ENCODE data around the gene BSN. TPM values are rescaled to one million over a fixed set of nuclear protein-coding genes. Genes with fewer than 3 reads are reported as not detected.
"Not testable (repeated sequence)": the region's sequence is repeated elsewhere in the genome, so short reads cannot be mapped to it uniquely, and the experiment has no call there.

The BSN gene
- total RNA-seq, 1 experiment from 2014 or later: 0.37 TPM

GRCh38 chr3:49566312-49566711, 12.0 kb downstream of the BSN start:
- no peaks in the 10 kb centered on the region for H3K79me2 ChIP-seq (ENCODE audit: low read length)
- no peaks in the 10 kb centered on the region for H3K36me3 ChIP-seq (ENCODE audit: insufficient read depth, low read length)
- DNase-seq: no peak
- no peaks in the 10 kb centered on the region for H3K27me3 ChIP-seq (ENCODE audit: low read length)
- H3K4me1 ChIP-seq (ENCODE audit: low read length): no peaks in the 10 kb centered on the region
- no peaks in the 10 kb centered on the region for H3K9me2 ChIP-seq (replicated peaks; ENCODE audit: insufficient read depth, low read length)
- no peak overlapping the region for H3K4me3 ChIP-seq (ENCODE audit: low read length)
- H3K9ac ChIP-seq (ENCODE audit: low read length): no peak overlapping the region
- no peak overlapping the region for H3K27ac ChIP-seq (ENCODE audit: low read length)
- H4K20me1 ChIP-seq (ENCODE audit: insufficient read depth, low read depth, low read length): peaks cover 4% of the 10 kb centered on the region; the same call in 1 of the 2 replicates
- H3K9me3 ChIP-seq (ENCODE audit: low read length): no peaks in the 10 kb centered on the region
- no peak overlapping the region for H2AFZ ChIP-seq (ENCODE audit: low read length)
- no peak overlapping the region for H3K4me2 ChIP-seq (ENCODE audit: low read depth, low read length, poor library complexity, severe bottlenecking)

- Histone ChIP-seq H3K79me2 (ENCODE audit: low read length) (no peaks in the 10 kb centered on the region), H3K27ac (ENCODE audit: low read length) (no peak overlapping the region), H3K4me1 (ENCODE audit: low read length) (no peaks in the 10 kb centered on the region), H3K27me3 (ENCODE audit: low read length) (no peaks in the 10 kb centered on the region), H3K36me3 (ENCODE audit: insufficient read depth, low read length) (no peaks in the 10 kb centered on the region), H2AFZ (ENCODE audit: low read length) (no peak overlapping the region), H3K4me2 (ENCODE audit: low read depth, low read length, poor library complexity, severe bottlenecking) (no peak overlapping the region), H3K9ac (ENCODE audit: low read length) (no peak overlapping the region), H3K9me3 (ENCODE audit: low read length) (no peaks in the 10 kb centered on the region), H4K20me1 (ENCODE audit: insufficient read depth, low read depth, low read length) (peaks cover 4% of the 10 kb centered on the region; the same call in 1 of the 2 replicates), H3K4me3 (ENCODE audit: low read length) (no peak overlapping the region), H3K9me2 (replicated peaks; ENCODE audit: insufficient read depth, low read length) (no peaks in the 10 kb centered on the region)
- no peak for DNase-seq
Measured at GRCh38 chr3:49567406-49567805, 13.1 kb downstream of the BSN start.

- Histone ChIP-seq H3K36me3 (ENCODE audit: insufficient read depth, low read length) (no peaks in the 10 kb centered on the region), H4K20me1 (ENCODE audit: insufficient read depth, low read depth, low read length) (peaks cover 4% of the 10 kb centered on the region; the same call in 1 of the 2 replicates), H3K9me3 (ENCODE audit: low read length) (no peaks in the 10 kb centered on the region), H3K9ac (ENCODE audit: low read length) (no peak overlapping the region), H3K27ac (ENCODE audit: low read length) (no peak overlapping the region), H3K4me3 (ENCODE audit: low read length) (no peak overlapping the region), H2AFZ (ENCODE audit: low read length) (no peak overlapping the region), H3K4me2 (ENCODE audit: low read depth, low read length, poor library complexity, severe bottlenecking) (no peak overlapping the region), H3K9me2 (replicated peaks; ENCODE audit: insufficient read depth, low read length) (no peaks in the 10 kb centered on the region), H3K79me2 (ENCODE audit: low read length) (no peaks in the 10 kb centered on the region), H3K4me1 (ENCODE audit: low read length) (no peaks in the 10 kb centered on the region), H3K27me3 (ENCODE audit: low read length) (no peaks in the 10 kb centered on the region)
- no peak for DNase-seq
Measured at GRCh38 chr3:49568965-49569364, 14.7 kb downstream of the BSN start.

- DNase-seq: no peak
- no peak overlapping the region for H3K27ac ChIP-seq (ENCODE audit: low read length)
- H3K4me3 ChIP-seq (ENCODE audit: low read length): no peak overlapping the region
- no peaks in the 10 kb centered on the region for H3K4me1 ChIP-seq (ENCODE audit: low read length)
- H4K20me1 ChIP-seq (ENCODE audit: insufficient read depth, low read depth, low read length): peaks cover 4% of the 10 kb centered on the region; the same call in 1 of the 2 replicates
- H3K4me2 ChIP-seq (ENCODE audit: low read depth, low read length, poor library complexity, severe bottlenecking): no peak overlapping the region
- H3K9me3 ChIP-seq (ENCODE audit: low read length): no peaks in the 10 kb centered on the region
- no peak overlapping the region for H3K9ac ChIP-seq (ENCODE audit: low read length)
- H3K79me2 ChIP-seq (ENCODE audit: low read length): no peaks in the 10 kb centered on the region
- no peaks in the 10 kb centered on the region for H3K36me3 ChIP-seq (ENCODE audit: insufficient read depth, low read length)
- H2AFZ ChIP-seq (ENCODE audit: low read length): no peak overlapping the region
- H3K9me2 ChIP-seq (replicated peaks; ENCODE audit: insufficient read depth, low read length): no peaks in the 10 kb centered on the region
- no peaks in the 10 kb centered on the region for H3K27me3 ChIP-seq (ENCODE audit: low read length)
Measured at GRCh38 chr3:49570028-49570654, 15.9 kb downstream of the BSN start.

GRCh38 chr3:49582177-49582576, 27.9 kb downstream of the BSN start:
- Histone ChIP-seq H2AFZ (ENCODE audit: low read length) (no peak overlapping the region), H4K20me1 (ENCODE audit: insufficient read depth, low read depth, low read length) (no peaks in the 10 kb centered on the region), H3K27me3 (ENCODE audit: low read length) (no peaks in the 10 kb centered on the region), H3K9me3 (ENCODE audit: low read length) (no peaks in the 10 kb centered on the region), H3K27ac (ENCODE audit: low read length) (no peak overlapping the region), H3K4me1 (ENCODE audit: low read length) (no peaks in the 10 kb centered on the region), H3K79me2 (ENCODE audit: low read length) (no peaks in the 10 kb centered on the region), H3K36me3 (ENCODE audit: insufficient read depth, low read length) (no peaks in the 10 kb centered on the region), H3K4me2 (ENCODE audit: low read depth, low read length, poor library complexity, severe bottlenecking) (no peak overlapping the region), H3K4me3 (ENCODE audit: low read length) (no peak overlapping the region), H3K9me2 (replicated peaks; ENCODE audit: insufficient read depth, low read length) (no peaks in the 10 kb centered on the region), H3K9ac (ENCODE audit: low read length) (no peak overlapping the region)
- DNase-seq: no peak

- H3K9ac ChIP-seq (ENCODE audit: low read length); H3K79me2 ChIP-seq (ENCODE audit: low read length); H3K9me2 ChIP-seq (replicated peaks; ENCODE audit: insufficient read depth, low read length); DNase-seq; H3K9me3 ChIP-seq (ENCODE audit: low read length); H2AFZ ChIP-seq (ENCODE audit: low read length); H3K4me3 ChIP-seq (ENCODE audit: low read length); H3K27me3 ChIP-seq (ENCODE audit: low read length); H4K20me1 ChIP-seq (ENCODE audit: insufficient read depth, low read depth, low read length); H3K27ac ChIP-seq (ENCODE audit: low read length); H3K4me1 ChIP-seq (ENCODE audit: low read length); H3K36me3 ChIP-seq (ENCODE audit: insufficient read depth, low read length); H3K4me2 ChIP-seq (ENCODE audit: low read depth, low read length, poor library complexity, severe bottlenecking): not testable (repeated sequence)
Measured at GRCh38 chr3:49585261-49585755, 31.0 kb downstream of the BSN start.

- Histone ChIP-seq H3K4me3 (ENCODE audit: low read length) (no peak overlapping the region), H3K27me3 (ENCODE audit: low read length) (no peaks in the 10 kb centered on the region), H3K9ac (ENCODE audit: low read length) (no peak overlapping the region), H3K9me2 (replicated peaks; ENCODE audit: insufficient read depth, low read length) (no peaks in the 10 kb centered on the region), H3K4me1 (ENCODE audit: low read length) (no peaks in the 10 kb centered on the region), H4K20me1 (ENCODE audit: insufficient read depth, low read depth, low read length) (no peaks in the 10 kb centered on the region), H3K4me2 (ENCODE audit: low read depth, low read length, poor library complexity, severe bottlenecking) (no peak overlapping the region), H2AFZ (ENCODE audit: low read length) (no peak overlapping the region), H3K27ac (ENCODE audit: low read length) (no peak overlapping the region), H3K36me3 (ENCODE audit: insufficient read depth, low read length) (no peaks in the 10 kb centered on the region), H3K9me3 (ENCODE audit: low read length) (no peaks in the 10 kb centered on the region), H3K79me2 (ENCODE audit: low read length) (no peaks in the 10 kb centered on the region)
- DNase-seq: no peak
Measured at GRCh38 chr3:49591615-49592014, 37.3 kb downstream of the BSN start.

- H3K4me1 ChIP-seq (ENCODE audit: low read length): no peaks in the 10 kb centered on the region
Measured at GRCh38 chr3:49593041-49593440, 38.8 kb downstream of the BSN start.

More at GRCh38 chr3:49593041-49593440, 38.8 kb downstream of the BSN start:
- Histone ChIP-seq H3K4me3 (ENCODE audit: low read length) (no peak overlapping the region), H3K9me3 (ENCODE audit: low read length) (no peaks in the 10 kb centered on the region), H3K27ac (ENCODE audit: low read length) (no peak overlapping the region), H3K36me3 (ENCODE audit: insufficient read depth, low read length) (no peaks in the 10 kb centered on the region), H3K9me2 (replicated peaks; ENCODE audit: insufficient read depth, low read length) (no peaks in the 10 kb centered on the region), H4K20me1 (ENCODE audit: insufficient read depth, low read depth, low read length) (no peaks in the 10 kb centered on the region), H2AFZ (ENCODE audit: low read length) (no peak overlapping the region), H3K79me2 (ENCODE audit: low read length) (no peaks in the 10 kb centered on the region), H3K4me2 (ENCODE audit: low read depth, low read length, poor library complexity, severe bottlenecking) (no peak overlapping the region), H3K9ac (ENCODE audit: low read length) (no peak overlapping the region), H3K27me3 (ENCODE audit: low read length) (no peaks in the 10 kb centered on the region)
- DNase-seq: no peak

Measured in Karpas-422 (cell line).